GM10266 (cell line): ENCODE results near the gene C17orf67.

Source experiments
- DNase-seq: peaks from one replicate; pipeline ENCODE4 v3.0.0; 2012; ENCODE audit errors: extremely low spot score
- TF ChIP-seq, protein P1 (sequence below): IDR thresholded peaks from 2 replicates; pipeline ENCODE4 v1.5.1; 2012; ENCODE audit warnings: mild to moderate bottlenecking, low read depth; ENCODE audit not compliant: control insufficient read depth, insufficient read depth; ENCODE audit errors: missing control alignments

Gene C17orf67

DNA sequence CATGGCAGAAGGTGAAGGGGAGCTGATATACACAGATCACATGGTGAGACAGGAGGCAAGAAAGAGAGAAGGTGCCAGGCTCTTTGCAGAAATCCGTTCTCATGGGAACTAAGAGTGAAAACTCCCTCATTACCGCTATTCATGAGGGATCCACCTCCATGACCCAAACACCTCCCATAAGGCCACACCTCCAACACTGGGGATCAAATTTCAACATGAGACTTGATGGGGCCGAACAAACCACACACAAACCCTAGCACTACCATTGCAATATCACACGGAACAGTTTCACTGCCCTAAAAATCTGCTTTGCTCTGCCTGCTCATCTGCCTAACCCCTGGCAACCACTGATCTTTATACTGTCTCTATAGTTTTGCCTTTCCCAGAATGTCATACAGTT lies 34.8 kb downstream of the C17orf67 start:
- TF ChIP-seq, protein P1, sequence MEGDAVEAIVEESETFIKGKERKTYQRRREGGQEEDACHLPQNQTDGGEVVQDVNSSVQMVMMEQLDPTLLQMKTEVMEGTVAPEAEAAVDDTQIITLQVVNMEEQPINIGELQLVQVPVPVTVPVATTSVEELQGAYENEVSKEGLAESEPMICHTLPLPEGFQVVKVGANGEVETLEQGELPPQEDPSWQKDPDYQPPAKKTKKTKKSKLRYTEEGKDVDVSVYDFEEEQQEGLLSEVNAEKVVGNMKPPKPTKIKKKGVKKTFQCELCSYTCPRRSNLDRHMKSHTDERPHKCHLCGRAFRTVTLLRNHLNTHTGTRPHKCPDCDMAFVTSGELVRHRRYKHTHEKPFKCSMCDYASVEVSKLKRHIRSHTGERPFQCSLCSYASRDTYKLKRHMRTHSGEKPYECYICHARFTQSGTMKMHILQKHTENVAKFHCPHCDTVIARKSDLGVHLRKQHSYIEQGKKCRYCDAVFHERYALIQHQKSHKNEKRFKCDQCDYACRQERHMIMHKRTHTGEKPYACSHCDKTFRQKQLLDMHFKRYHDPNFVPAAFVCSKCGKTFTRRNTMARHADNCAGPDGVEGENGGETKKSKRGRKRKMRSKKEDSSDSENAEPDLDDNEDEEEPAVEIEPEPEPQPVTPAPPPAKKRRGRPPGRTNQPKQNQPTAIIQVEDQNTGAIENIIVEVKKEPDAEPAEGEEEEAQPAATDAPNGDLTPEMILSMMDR: no peak
- no peak for DNase-seq

DNA sequence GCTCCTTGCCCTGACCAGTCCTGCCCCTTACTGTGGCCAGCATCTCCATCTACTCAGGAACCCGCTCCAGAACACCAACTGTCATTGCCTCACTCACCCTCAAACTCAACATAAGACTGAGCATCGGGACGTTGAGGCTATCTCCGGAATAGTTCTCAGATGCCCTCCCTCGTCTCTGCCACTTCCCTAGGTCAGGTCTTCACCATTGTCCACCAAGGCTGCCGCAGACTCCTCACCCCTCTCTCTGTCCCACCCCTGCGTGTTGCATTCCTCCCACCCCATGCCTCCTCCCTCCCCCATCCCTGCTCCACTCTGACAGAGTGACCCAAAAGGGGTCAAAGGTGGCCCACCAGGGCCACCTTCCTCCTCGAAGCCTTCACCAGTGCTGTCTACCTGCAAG lies 37.2 kb downstream of the C17orf67 start:
- TF ChIP-seq, protein P1: no peak
- no peak for DNase-seq

DNA sequence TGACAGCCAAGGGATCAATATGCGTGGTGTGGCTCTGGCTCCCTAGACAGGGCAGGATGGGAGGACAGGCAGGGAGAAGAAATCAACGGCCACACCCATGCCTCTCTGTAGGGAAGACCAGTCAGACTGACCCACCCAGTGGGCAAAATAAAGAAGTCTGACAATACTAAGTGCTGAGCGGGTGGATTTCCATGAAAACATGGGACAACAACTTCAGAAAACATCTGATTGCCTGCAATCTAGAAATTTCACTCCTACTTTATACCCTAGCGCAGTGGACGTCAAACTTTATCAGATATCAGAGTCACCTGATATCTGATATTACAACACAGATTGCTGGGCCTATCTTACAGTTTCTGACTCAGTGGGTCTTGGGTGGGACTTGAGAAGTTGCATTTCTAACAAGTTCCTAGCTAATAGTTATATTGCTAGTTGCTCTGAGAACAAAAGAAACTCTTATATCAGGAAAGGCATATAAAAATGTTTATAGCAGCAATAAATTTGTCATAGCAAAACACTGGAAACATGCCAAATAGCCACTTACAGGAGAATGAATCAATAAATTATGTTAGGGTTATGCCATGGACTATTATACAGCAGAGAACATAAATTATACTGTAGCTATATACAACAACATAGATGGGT lies 38.4 kb downstream of the C17orf67 start:
- TF ChIP-seq, protein P1: no peak
- DNase-seq: no peak

DNA sequence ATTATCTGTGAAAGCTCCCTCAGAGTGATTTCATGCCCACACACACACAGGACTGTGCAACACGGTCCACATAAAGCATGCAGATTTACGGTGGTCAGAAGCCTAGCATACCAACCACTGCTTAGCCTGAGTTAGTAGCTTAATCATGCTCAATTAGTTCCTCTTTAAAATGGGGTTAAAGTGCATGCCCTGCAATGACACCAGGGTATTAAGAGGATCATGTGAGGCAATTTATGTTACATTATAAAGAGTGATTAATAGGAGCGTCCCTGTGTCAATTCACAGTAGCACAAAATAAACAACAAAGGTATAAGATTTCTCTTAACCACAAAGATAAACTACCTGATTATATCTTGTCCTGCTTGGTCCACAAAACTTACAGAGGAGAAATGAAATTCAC lies 39.8 kb downstream of the C17orf67 start:
- TF ChIP-seq, protein P1: no peak
- no peak for DNase-seq

DNA sequence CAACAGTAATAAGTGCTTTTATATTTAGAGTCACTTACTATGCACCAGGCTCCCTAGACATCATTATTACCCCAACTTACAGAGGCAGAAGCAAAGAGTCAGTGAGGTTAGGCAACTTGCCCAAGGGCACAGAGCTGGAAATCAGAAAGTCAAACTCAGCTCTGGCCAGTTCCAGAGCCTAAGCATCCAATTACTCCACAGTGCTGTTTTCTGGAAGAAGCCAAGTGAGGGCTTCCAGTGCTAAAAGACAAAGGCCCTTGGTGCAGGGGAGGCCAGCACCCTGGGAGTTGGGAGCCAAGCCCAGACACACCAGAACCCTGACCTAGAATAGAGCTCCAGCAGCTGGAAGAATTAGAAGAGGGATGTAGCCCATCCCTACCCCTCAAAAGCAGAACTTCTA lies 40.2 kb downstream of the C17orf67 start:
- TF ChIP-seq, protein P1: no peak
- no peak for DNase-seq

DNA sequence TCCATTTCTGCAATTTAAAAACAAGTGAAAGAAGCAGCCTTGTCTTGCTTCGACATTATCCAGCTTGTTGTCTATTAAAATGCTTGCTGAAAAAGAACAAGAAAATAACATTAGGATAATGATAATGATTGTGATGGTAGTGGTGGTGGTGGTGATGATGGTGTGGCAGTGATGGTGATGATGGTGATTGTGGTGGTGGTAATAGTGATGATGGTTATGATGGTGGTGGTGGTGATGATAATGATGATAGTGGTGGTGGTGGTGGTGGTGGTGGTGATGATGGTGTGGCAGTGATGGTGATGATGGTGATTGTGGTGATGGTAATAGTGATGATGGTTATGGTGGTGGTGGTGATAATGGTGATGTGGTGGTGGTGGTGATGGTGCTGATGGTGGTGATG lies 41.5 kb downstream of the C17orf67 start:
- TF ChIP-seq, protein P1: no peak
- DNase-seq: no peak

DNA sequence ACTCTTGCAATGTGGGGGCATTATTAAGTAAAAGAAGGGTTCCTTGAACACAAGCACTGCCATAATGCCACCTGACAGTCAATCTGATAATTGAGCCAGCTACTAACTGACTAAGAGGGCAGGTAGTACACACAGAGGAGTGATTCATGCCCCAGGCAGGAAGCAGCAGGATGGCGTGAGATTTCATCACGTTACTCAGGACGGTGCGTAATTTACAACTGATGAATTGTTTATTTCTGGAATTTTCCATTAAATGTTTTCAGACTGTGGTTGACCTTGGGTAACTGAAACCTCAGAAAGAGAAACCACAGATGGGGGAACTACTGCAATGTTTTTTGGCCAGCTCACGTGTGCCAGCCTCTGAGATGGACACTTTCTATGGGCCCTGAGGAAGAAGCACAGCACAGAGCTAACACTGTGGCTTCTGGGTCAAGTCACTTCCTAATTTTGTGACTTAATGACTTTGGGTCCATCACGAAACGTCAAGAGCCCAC lies 46.7 kb downstream of the C17orf67 start:
- DNase-seq: no peak
- TF ChIP-seq, protein P1: no peak
